Measurements from ENCODE around the gene RAB2B.

RAB2B gene

DNA sequence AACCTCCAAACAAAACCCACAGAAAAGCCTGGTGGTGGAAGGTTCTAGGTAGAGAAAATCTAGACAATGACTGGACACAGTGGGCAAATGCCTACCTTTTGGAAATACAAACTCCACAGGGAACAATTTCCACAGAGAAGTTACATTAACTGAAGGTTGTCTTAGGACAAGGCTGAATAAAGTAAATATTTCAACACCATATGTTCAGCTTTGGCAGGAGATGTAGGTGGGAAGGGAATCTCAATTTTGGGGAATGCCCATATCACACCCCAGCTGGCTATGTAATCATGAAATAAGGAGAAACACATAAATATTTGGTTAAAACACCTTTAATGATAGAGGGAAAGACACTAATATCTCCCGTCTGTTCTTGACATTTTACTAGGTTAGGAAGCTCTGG lies 44.0 kb upstream of the RAB2B start:
- TF ChIP-seq CTCF (IDR thresholded peaks at IDR 0.05; ENCODE audit: low read depth, low read length): no peak
- DNase-seq (ENCODE audit: extremely low read depth, low read depth): no peak

DNA sequence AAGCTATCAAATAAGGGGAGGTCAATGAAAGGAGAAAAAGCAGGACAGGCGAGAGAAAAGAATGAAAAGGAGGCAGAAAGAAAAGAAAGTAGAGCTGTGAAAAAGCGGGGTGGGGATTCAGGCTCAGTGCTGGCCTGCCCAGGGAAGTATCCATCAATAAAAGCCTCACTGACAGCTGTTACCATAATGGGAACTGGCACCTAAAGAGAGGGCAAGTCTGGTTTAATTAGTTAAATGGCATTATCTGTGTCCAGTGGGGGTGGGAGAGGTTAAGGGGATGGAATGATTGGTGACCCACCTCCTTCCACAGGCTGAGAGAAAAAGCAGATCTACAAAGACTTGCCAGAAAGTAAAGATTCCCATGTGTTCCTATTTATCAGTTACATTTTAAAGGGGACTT lies 42.0 kb upstream of the RAB2B start:
- DNase-seq (ENCODE audit: extremely low read depth, low read depth): no peak
- no peak for TF ChIP-seq CTCF (IDR thresholded peaks at IDR 0.05; ENCODE audit: low read depth, low read length)

- no peak for DNase-seq (ENCODE audit: extremely low read depth, low read depth)
These were observed 37.6 kb upstream of the RAB2B start for GRCh38 chr14:21514341-21514740.

GRCh38 chr14:21510735-21511657 lies 34.2 kb upstream of the RAB2B start, which contains the start of gene METTL3:
Gene METTL3, minus strand, starts transcription at chr14:21511340. Its CDS starts 117 bp downstream, at chr14:21511223.
- TF ChIP-seq CTCF (IDR thresholded peaks at IDR 0.05; ENCODE audit: low read depth, low read length): no peak
- DNase-seq (ENCODE audit: extremely low read depth, low read depth): peak; percentile 97

More at GRCh38 chr14:21514341-21514740, 37.6 kb upstream of the RAB2B start:
- TF ChIP-seq CTCF (IDR thresholded peaks at IDR 0.05; ENCODE audit: low read depth, low read length): no peak

DNA sequence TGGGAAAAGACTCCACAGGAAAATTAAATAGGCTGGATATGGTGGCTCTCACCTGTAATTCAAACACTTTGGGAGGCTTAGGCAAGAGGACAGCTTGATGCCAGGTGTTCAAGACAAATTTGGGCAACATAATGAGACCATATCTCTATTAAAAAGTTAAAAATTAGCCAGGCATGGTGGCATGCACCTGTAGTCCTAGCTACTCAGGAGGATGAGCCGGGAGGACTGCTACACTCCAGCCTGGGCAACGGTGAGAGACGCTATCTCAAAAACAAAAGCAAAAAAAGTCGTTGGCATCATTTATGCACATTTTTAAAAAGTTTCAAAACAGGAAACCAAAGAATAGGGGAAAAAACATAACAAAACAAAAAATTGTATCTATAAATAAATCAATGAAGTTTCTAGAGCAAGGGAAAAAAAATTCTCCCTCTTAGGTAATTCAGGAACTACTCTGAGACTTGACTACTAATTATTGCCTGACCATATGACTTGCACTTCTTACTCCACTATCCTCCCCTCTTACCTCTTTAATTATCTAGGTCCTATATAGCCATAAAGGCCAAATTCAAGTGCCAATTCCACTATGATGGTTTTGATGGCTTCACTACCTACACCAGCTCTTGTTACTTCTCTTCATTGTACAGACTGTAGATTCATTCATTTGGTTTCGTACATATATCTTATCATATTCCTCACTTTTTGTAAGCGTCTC lies 32.8 kb upstream of the RAB2B start:
- no peak for TF ChIP-seq CTCF (IDR thresholded peaks at IDR 0.05; ENCODE audit: low read depth, low read length)
- DNase-seq (ENCODE audit: extremely low read depth, low read depth): no peak

GRCh38 chr14:21506557-21506956 lies 29.8 kb upstream of the RAB2B start:
- TF ChIP-seq CTCF (IDR thresholded peaks at IDR 0.05; ENCODE audit: low read depth, low read length): no peak
- no peak for DNase-seq (ENCODE audit: extremely low read depth, low read depth)

All from AG09319 (cell line).